ENCODE measurements around the gene TSPAN7.
A peak's percentile ranks its signal among the peaks of the same experiment; 100 is the strongest.

Gene TSPAN7

DNA sequence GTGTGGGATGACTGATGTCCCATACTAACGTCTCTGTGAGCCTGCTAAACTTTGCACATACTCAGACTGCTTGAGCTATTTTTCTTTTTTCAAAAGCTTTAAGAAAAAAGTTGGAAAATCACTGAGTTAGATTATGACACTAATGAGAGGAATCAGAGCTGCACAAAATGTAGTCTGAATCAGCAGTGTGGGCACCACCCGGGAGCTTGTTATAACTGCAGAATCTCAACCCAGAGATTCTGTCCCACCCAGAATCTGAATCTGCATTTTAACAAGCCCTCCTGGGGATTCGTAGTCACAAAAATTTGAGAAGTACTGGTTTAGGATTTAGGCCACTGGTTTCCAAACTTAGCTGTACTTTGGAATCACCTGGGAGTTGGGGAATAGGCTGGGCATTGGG is 137.8 kb downstream of the TSPAN7 start:
- DNase-seq = no peak

DNA sequence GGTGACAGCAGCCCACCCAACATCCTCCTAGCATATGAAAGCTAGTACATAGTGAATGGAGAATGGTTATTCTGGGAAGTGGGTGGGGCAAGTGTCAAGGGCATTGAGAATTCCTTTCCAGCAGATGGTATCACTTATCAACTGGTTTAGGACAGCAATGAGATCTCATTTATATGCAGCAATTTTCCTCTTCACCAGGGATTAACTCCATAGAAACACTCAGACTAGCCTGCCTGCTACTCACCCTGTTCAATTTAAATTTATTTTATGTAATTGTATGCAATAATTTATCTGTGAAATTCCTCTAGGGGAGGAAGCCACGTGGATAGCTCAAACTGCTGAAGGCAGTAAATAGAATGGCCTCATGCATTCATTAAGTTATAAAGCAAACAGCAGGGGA is 138.4 kb downstream of the TSPAN7 start:
- DNase-seq = no peak

DNA sequence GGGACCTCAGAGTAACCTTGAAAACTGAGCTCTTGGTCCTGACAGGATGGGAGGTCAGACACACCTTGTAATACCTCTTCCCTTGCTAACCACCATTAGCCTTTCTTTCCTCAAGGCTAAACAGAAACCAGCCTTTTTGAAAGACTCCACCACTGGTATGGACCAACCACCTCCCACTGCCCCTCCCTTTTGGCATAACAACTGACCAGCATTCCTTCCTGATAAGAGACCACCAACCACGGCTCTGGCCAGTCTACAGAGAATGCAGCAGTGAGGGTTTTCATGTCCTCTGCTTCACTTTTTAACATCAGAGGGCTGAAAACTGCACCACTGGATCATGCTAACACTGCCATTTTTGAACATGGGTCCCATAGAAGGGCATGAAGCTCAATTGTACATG is 139.7 kb downstream of the TSPAN7 start:
- no peak for DNase-seq

DNA sequence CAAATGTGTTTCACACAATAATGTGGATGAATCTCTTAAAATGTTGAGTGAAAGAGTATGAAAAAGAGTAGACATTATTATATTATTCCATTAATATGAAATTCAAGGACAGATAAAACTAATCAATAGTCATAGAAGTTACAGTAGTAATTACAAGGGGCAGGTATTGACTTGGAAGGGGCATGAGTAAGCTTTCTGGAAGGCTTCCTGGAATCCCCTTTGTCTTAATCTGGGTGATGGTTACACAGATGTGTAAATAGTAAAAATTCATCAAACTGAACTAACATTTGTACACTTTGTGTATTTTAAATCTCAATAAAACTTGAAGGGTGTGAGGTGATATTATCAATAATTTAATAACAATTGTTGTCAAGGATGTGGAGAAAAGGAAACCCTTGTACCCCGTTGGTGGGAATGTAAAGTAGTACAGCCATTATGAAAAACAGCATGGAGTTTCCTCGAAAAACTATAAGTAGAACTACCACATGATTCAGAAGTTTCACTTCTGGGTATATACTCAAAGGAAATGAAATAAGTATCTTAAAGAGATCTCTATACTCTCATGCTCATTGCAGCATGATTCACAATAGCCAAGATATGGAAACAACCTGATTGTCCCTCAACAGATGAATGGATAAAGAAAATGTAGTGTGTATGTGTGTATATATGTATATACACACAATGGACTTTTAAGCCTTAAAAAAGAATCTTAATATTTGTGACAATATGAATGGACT is 143.0 kb downstream of the TSPAN7 start:
- no peak for DNase-seq

DNA sequence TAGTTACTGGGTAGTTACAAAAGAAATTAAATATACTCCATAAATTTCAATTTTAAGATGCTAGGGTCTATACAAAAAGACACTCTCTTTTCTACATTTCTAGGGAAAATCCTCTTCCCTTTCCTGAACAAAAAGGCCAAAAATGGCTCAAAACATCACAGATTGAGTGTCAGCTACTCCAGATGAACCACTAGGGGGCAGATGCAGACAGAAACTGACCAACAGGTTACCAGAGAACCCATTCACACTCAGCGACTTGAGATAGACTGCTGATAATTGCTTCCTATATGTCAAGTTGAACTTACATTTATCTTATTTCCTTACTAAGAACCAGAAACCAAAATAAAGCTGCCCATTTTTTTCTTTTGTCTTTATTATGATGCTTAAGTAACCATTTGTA is 156.5 kb downstream of the TSPAN7 start:
- DNase-seq = no peak

DNA sequence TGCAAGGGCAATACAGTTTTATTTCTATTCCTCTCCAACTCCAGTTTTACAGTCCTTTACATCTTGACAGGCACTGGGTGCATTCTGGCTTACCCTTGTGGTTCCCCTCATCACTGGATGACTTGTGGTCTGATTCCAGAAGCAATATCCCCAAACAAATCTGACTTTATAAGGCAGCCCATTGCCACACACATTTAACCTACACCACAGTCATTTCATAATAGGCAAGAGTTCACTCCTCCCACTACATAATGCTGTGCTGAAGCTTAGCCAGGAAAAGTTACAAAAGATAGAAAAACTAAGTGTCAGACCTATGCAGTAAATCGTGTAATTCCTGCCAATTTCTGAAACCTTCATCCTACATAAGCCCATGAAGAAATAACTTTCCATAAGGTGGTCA is 157.0 kb downstream of the TSPAN7 start:
- no peak for DNase-seq

DNA sequence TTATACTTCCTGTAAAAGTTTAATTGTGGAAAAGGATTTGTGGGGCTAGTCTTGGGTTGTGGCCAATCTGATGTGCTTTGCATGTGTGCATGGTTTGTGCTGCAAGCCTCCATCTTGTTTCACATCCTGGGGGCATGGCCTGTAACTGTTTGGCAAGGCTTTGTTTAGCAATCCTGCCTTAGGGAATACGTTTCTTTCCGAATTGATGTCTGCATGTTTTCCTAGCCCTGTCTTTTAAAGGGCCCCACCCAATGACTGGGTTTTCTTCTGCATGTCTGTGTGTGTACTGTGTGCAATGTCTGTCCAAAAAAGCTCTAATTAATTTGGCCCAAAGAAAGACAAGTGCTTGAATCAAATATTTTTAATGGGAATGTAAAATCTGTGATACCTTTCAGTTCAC is 165.3 kb downstream of the TSPAN7 start:
- DNase-seq = no peak

DNA sequence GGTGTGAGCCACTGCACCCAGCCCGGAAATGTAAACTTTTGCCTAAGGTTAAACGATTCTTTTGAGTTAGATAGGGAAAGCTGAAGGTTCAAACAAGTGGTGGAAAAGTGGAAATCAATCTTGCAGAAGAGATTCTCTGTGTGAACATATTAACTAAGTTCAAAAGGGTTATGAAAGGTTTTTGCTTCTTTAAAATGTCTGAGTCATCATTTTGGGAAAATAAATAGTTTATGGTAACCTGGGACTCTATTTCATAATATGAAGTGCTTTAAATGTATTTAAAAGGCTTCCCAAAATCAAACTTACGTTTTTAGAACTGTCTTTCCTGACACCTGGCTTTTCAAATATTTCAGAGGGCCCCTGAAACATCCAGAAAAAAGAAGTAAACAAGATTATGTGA is 166.3 kb downstream of the TSPAN7 start:
- DNase-seq = no peak

DNA sequence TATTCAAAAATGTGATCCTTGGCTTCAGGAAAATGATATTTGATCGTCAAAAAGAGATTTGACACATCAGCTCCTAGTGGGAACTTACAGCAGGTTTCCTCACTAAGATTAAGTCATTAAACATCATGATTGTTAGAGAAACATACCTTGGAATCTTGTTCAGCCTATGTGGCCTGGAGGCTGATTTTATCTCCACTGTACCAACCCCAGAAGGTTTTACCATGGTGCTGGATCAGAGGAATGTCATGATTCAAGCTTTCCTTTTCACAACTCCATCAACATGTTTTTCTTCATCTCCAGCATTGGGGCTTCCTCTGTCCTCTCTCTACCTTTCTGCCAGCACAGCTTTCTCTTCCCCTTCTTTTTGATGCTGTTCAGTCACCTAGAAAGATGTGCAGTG is 171.5 kb downstream of the TSPAN7 start:
- DNase-seq = peak; percentile 67

Data from islet precursor cell (in vitro differentiated cells).